IMR-90 (cell line): ENCODE measurements around the gene KCTD20. TPM values are rescaled to one million over a fixed set of nuclear protein-coding genes. Genes with fewer than 3 reads are reported as not detected.

Experiments
- ATAC-seq: fragments of 200-7000 bp; cut with Tn5 transposase; 2 replicates; pipeline ENCODE4 v1.9.1; 2020; ENCODE audit warnings: low read depth, mild to moderate bottlenecking, moderate library complexity
- BruUV-seq: library from RNA; stranded (reverse); fragments of 400-500 nt; replicated peaks from 2 replicates; lab custom pipeline; 2021; lab: Mats Ljungman, UMichigan
- CTCF ChIA-PET: fragments of 300-600 bp; formaldehyde crosslinking; extraction: SDS; loops from one replicate; lab custom pipeline; 2021; ENCODE audit warnings: antibody characterized with exemption; lab: Yijun Ruan, JAX
- POLR2A ChIA-PET: fragments of 300-600 bp; sonication (Branson Sonifier 250); formaldehyde crosslinking; loops from one replicate; lab custom pipeline; 2022; ENCODE audit warnings: antibody characterized with exemption; ENCODE audit not compliant: unreplicated experiment; lab: Charles Lee
- DNase-seq: peaks from one replicate; pipeline ENCODE4 v3.0.0; 2013
- H2AFZ ChIP-seq: replicated peaks from 2 replicates; pipeline ENCODE3; 2013; ENCODE audit warnings: low read length, mild to moderate bottlenecking; ENCODE audit not compliant: poor library complexity
- H2AK5ac ChIP-seq: 2 replicates; pipeline ENCODE4 v1.6.1; 2013; ENCODE audit warnings: low read depth, low read length, inconsistent platforms
- H2AK9ac ChIP-seq: replicated peaks from 2 replicates; pipeline ENCODE3; 2013; ENCODE audit warnings: mild to moderate bottlenecking, low read depth, low read length, moderate library complexity; ENCODE audit not compliant: poor library complexity
- H2BK120ac ChIP-seq: 2 replicates; pipeline ENCODE4 v1.6.1; 2013; ENCODE audit warnings: low read depth, low read length, inconsistent platforms
- H2BK15ac ChIP-seq: 3 replicates; pipeline ENCODE4 v1.6.1; 2013; ENCODE audit warnings: low read depth, low read length, inconsistent platforms
- H2BK20ac ChIP-seq: 2 replicates; pipeline ENCODE4 v1.6.1; 2013; ENCODE audit warnings: low read depth, mild to moderate bottlenecking, inconsistent platforms, low read length, moderate library complexity
- H2BK5ac ChIP-seq: 2 replicates; pipeline ENCODE4 v1.6.1; 2013; ENCODE audit warnings: mild to moderate bottlenecking, low read depth, low read length, inconsistent platforms; ENCODE audit not compliant: poor library complexity, severe bottlenecking
- H3K14ac ChIP-seq: replicated peaks from 2 replicates; pipeline ENCODE4 v1.6.1; 2013; ENCODE audit warnings: low read depth, low read length, inconsistent platforms
- H3K18ac ChIP-seq: 2 replicates; pipeline ENCODE4 v1.6.1; 2013; ENCODE audit warnings: low read depth, low read length, control low read depth
- H3K23ac ChIP-seq: 2 replicates; pipeline ENCODE4 v1.6.1; 2013; ENCODE audit warnings: low read depth, low read length, inconsistent platforms
- H3K27ac ChIP-seq: 2 replicates; pipeline ENCODE4 v1.5.1; 2013; ENCODE audit warnings: mild to moderate bottlenecking, control low read depth, low read length; ENCODE audit not compliant: insufficient read depth
- H3K27me3 ChIP-seq: 2 replicates; pipeline ENCODE4 v1.6.1; 2013; ENCODE audit warnings: low read length; ENCODE audit not compliant: control insufficient read depth, insufficient read depth
- H3K36me3 ChIP-seq: 2 replicates; pipeline ENCODE4 v1.6.1; 2013; ENCODE audit warnings: low read length, mixed read lengths; ENCODE audit not compliant: control insufficient read depth, insufficient read depth
- H3K4ac ChIP-seq: 2 replicates; pipeline ENCODE4 v1.6.1; 2013; ENCODE audit warnings: low read depth, low read length, inconsistent platforms
- H3K4me1 ChIP-seq: 2 replicates; pipeline ENCODE4 v1.6.1; 2013; ENCODE audit warnings: low read length, mixed read lengths; ENCODE audit not compliant: control insufficient read depth, insufficient read depth
- H3K4me2 ChIP-seq: 2 replicates; pipeline ENCODE4 v1.6.1; 2013; ENCODE audit warnings: low read depth, mild to moderate bottlenecking, control low read depth, low read length, moderate library complexity
- H3K4me3 ChIP-seq: 2 replicates; pipeline ENCODE4 v1.5.1; 2013; ENCODE audit warnings: low read depth, mild to moderate bottlenecking, control low read depth, low read length, moderate library complexity; ENCODE audit not compliant: insufficient read depth
- H3K56ac ChIP-seq: 2 replicates; pipeline ENCODE4 v1.6.1; 2013; ENCODE audit warnings: low read length, inconsistent platforms; ENCODE audit not compliant: insufficient read depth; ENCODE audit errors: extremely low read depth
- H3K79me1 ChIP-seq, 2 experiments: 2 replicates each; pipeline ENCODE4 v1.6.1; 2013; ENCODE audit warnings: low read length in 2 of 2, inconsistent platforms in 1 of 2, low read depth in 1 of 2
- H3K9ac ChIP-seq: 2 replicates; pipeline ENCODE4 v1.6.1; 2013; ENCODE audit warnings: low read depth, low read length, control low read depth
- H3K9me1 ChIP-seq: 2 replicates; pipeline ENCODE4 v1.6.1; 2013; ENCODE audit warnings: low read length, inconsistent platforms; ENCODE audit not compliant: insufficient read depth
- H3K9me3 ChIP-seq: 2 replicates; pipeline ENCODE4 v1.6.1; 2013; ENCODE audit warnings: low read length; ENCODE audit not compliant: control insufficient read depth, insufficient read depth
- H4K20me1 ChIP-seq: 2 replicates; pipeline ENCODE4 v1.6.1; 2013; ENCODE audit warnings: low read length, inconsistent platforms; ENCODE audit not compliant: insufficient read depth
- H4K5ac ChIP-seq: 2 replicates; pipeline ENCODE4 v1.6.1; 2013; ENCODE audit warnings: mild to moderate bottlenecking, low read depth, low read length, control low read depth
- H4K8ac ChIP-seq, 2 experiments: 2 replicates each; pipeline ENCODE4 v1.6.1; 2013; ENCODE audit warnings: low read depth in 2 of 2, low read length in 2 of 2, control low read depth in 1 of 2, inconsistent platforms in 1 of 2
- H4K91ac ChIP-seq: 2 replicates; pipeline ENCODE4 v1.6.1; 2013; ENCODE audit warnings: low read depth, low read length, inconsistent platforms; ENCODE audit not compliant: insufficient read depth
- BHLHE40 ChIP-seq: fragments of 150-350 bp; IDR thresholded peaks from 2 replicates; pipeline ENCODE4 v1.6.1; 2016; ENCODE audit warnings: mild to moderate bottlenecking, low read depth, low read length
- CEBPB ChIP-seq: IDR thresholded peaks from 2 replicates; pipeline ENCODE4 v1.6.1; 2012; ENCODE audit warnings: low read depth, low read length, improper control_type of control experiment
- CHD1 ChIP-seq: IDR thresholded peaks from 2 replicates; pipeline ENCODE4 v1.6.1; 2012; ENCODE audit warnings: low read depth, low read length, improper control_type of control experiment
- FOS ChIP-seq: fragments of 150-350 bp; IDR thresholded peaks from 2 replicates; pipeline ENCODE4 v1.6.1; 2016; ENCODE audit warnings: low read depth, low read length
- MAFK ChIP-seq: IDR thresholded peaks from 2 replicates; pipeline ENCODE4 v1.6.1; 2012; ENCODE audit warnings: low read depth, low read length, improper control_type of control experiment
- MAZ ChIP-seq: IDR thresholded peaks from 2 replicates; pipeline ENCODE4 v1.6.1; 2012; ENCODE audit warnings: low read depth, mild to moderate bottlenecking, low read length, improper control_type of control experiment, moderate library complexity, borderline replicate concordance
- MXI1 ChIP-seq: IDR thresholded peaks from 2 replicates; pipeline ENCODE4 v1.6.1; 2012; ENCODE audit warnings: low read depth, mild to moderate bottlenecking, low read length, moderate library complexity, borderline replicate concordance
- NFE2L2 ChIP-seq: fragments of 150-350 bp; IDR thresholded peaks from 2 replicates; pipeline ENCODE4 v1.6.1; 2016; ENCODE audit warnings: low read depth, mild to moderate bottlenecking, low read length
- RAD21 ChIP-seq: IDR thresholded peaks from 2 replicates; pipeline ENCODE4 v1.6.1; 2012; ENCODE audit warnings: low read length, improper control_type of control experiment
- RFX5 ChIP-seq: IDR thresholded peaks from 2 replicates; pipeline ENCODE4 v1.8.0; 2012; ENCODE audit warnings: low read depth, mild to moderate bottlenecking, low read length, moderate library complexity
- SMC3 ChIP-seq: fragments of 150-350 bp; IDR thresholded peaks from 2 replicates; pipeline ENCODE4 v1.6.1; 2016; ENCODE audit warnings: low read depth, mild to moderate bottlenecking, antibody characterized with exemption, low read length, moderate library complexity
- WGBS, 2 experiments: methylation state at CpG; one replicate each; pipeline versions ENCODE4 v1.1.5 to v1.1.7; 2013; ENCODE audit warnings: missing lambda C conversion rate in 2 of 2; ENCODE audit not compliant: insufficient read length in 1 of 2; ENCODE audit errors: extremely low coverage in 2 of 2; 5-methylcytosine and 5-hydroxymethylcytosine counted together
- dilution Hi-C: fragments of 300-500 bp; cut with HindIII; formaldehyde crosslinking; loops from one replicate; pipeline ENCODE4 v1.14.3; 2018; ENCODE audit warnings: low sequenced_read_pairs; ENCODE audit not compliant: unreplicated experiment
- in situ Hi-C: fragments of 300-500 bp; cut with MboI; formaldehyde crosslinking; loops from 3 replicates; pipeline ENCODE4 v1.14.3; 2019; ENCODE audit warnings: low sequenced_read_pairs, inconsistent platforms, mixed read lengths
- intact Hi-C: fragments of 100-400 bp; cut with micrococcal nuclease; formaldehyde crosslinking; loops from 2 replicates; pipeline ENCODE4 v1.10.0; 2022
- polyA plus RNA-seq, 3 experiments: library from polyadenylated mRNA; depleted of rRNA; stranded (reverse); fragments of >200 nt; gene quantifications; 2 replicates each; pipeline ENCODE4 v1.2.3, GENCODE V29; 2012; ENCODE audit warnings: low replicate concordance in 1 of 3
- total RNA-seq: library from RNA; depleted of rRNA; stranded (reverse); fragments of >200 nt; gene quantifications from 2 replicates; pipeline ENCODE4 v1.2.3, GENCODE V29; 2012
- TF ChIP-seq, protein P1 (sequence below): conservative IDR thresholded peaks from 2 replicates; pipeline ENCODE4 v1.5.1; 2012; ENCODE audit warnings: mild to moderate bottlenecking, low read depth, low read length, improper control_type of control experiment
- TF ChIP-seq, protein P2 (sequence below): fragments of 150-350 bp; IDR thresholded peaks from 2 replicates; pipeline ENCODE4 v1.6.1; 2017; ENCODE audit warnings: mild to moderate bottlenecking, antibody characterized with exemption, low read length, low read depth
- TF ChIP-seq, protein P3 (sequence below): fragments of 150-350 bp; IDR thresholded peaks from 2 replicates; pipeline ENCODE4 v1.6.1; 2016; ENCODE audit warnings: low read depth, mild to moderate bottlenecking, low read length, moderate library complexity, borderline replicate concordance

KCTD20 gene
- total and polyA plus RNA-seq, 2 of the 4 experiments (the other 2 are of a cell fraction) = 55.4 to 150 TPM

DNA sequence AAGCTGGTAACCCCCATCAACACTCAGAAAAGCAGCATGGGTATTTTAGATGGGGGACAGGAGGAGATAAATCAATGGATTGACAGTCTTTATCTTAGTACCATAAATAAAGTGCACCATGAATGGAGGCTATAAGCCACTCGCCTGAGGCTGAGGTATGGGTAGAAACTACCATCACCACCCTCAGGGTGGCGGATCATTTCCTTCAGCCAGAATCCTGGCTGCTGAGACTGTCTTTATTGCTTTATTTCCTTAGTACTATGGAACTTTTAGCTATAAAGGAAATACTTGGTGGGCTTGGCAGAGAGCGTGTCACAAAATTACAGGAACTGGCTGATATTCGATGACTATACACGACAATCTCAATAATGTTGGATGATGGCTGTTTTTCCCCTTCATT, 52.3 kb downstream of the KCTD20 start:
- Histone ChIP-seq H2AK5ac (no peak overlapping the region), H3K27me3 (no peaks in the 10 kb centered on the region), H3K56ac (no peak overlapping the region), H3K36me3 (peaks cover 25% of the 10 kb centered on the region), H4K8ac (no peak overlapping the region), H3K4ac (no peak overlapping the region), H3K14ac (no peak overlapping the region), H2BK120ac (no peak overlapping the region), H3K79me1 (peaks cover 7 to 51% of the 10 kb centered on the region in 2 experiments; a peak in 2 of 4 replicates), H2BK15ac (no peak overlapping the region), H4K91ac (no peak overlapping the region), H3K4me3 (no peak overlapping the region), H3K23ac (no peak overlapping the region), H3K18ac (no peak overlapping the region), H3K27ac (no peak overlapping the region), H3K9me1 (peaks cover 18% of the 10 kb centered on the region), H2BK5ac (no peak overlapping the region), H3K9ac (no peak overlapping the region), H3K4me2 (no peak overlapping the region), H3K9me3 (no peaks in the 10 kb centered on the region), H2BK20ac (no peak overlapping the region), H4K5ac (no peak overlapping the region), H2AFZ (no peak overlapping the region), H2AK9ac (no peak overlapping the region), H3K4me1 (no peaks in the 10 kb centered on the region), H4K20me1 (peaks cover 18% of the 10 kb centered on the region; the same call in 1 of the 2 replicates)
- in situ Hi-C loops (no loop called here), intact Hi-C loops (no loop called here), dilution Hi-C loops (no loop called here)
- POLR2A ChIA-PET = no interaction called here
- TF ChIP-seq MAZ = no peak
- no peak for TF ChIP-seq RAD21
- no peak for TF ChIP-seq BHLHE40
- TF ChIP-seq, protein P1, sequence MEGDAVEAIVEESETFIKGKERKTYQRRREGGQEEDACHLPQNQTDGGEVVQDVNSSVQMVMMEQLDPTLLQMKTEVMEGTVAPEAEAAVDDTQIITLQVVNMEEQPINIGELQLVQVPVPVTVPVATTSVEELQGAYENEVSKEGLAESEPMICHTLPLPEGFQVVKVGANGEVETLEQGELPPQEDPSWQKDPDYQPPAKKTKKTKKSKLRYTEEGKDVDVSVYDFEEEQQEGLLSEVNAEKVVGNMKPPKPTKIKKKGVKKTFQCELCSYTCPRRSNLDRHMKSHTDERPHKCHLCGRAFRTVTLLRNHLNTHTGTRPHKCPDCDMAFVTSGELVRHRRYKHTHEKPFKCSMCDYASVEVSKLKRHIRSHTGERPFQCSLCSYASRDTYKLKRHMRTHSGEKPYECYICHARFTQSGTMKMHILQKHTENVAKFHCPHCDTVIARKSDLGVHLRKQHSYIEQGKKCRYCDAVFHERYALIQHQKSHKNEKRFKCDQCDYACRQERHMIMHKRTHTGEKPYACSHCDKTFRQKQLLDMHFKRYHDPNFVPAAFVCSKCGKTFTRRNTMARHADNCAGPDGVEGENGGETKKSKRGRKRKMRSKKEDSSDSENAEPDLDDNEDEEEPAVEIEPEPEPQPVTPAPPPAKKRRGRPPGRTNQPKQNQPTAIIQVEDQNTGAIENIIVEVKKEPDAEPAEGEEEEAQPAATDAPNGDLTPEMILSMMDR = no peak
- TF ChIP-seq CHD1 = no peak
- TF ChIP-seq MAFK = no peak
- no peak for TF ChIP-seq MXI1
- TF ChIP-seq, protein P2, sequence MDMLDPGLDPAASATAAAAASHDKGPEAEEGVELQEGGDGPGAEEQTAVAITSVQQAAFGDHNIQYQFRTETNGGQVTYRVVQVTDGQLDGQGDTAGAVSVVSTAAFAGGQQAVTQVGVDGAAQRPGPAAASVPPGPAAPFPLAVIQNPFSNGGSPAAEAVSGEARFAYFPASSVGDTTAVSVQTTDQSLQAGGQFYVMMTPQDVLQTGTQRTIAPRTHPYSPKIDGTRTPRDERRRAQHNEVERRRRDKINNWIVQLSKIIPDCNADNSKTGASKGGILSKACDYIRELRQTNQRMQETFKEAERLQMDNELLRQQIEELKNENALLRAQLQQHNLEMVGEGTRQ = no peak
- no peak for TF ChIP-seq FOS
- no peak for TF ChIP-seq SMC3
- TF ChIP-seq RFX5 = no peak
- TF ChIP-seq NFE2L2 = no peak
- TF ChIP-seq, protein P3, sequence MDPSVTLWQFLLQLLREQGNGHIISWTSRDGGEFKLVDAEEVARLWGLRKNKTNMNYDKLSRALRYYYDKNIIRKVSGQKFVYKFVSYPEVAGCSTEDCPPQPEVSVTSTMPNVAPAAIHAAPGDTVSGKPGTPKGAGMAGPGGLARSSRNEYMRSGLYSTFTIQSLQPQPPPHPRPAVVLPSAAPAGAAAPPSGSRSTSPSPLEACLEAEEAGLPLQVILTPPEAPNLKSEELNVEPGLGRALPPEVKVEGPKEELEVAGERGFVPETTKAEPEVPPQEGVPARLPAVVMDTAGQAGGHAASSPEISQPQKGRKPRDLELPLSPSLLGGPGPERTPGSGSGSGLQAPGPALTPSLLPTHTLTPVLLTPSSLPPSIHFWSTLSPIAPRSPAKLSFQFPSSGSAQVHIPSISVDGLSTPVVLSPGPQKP = no peak
- no peak for TF ChIP-seq CEBPB
- TSS peak; percentile 65 for BruUV-seq
- CTCF ChIA-PET = no interaction called here
- ATAC-seq (no peak), DNase-seq (no peak)
- WGBS, 2 experiments = no CpG with 5 or more reads among the region's 5 CpGs
